Peyer's patch (tissue), 4 donors: ENCODE data around the gene ARG1.

Source experiments
- CTCF ChIP-seq, 6 experiments: fragments of 450-650 bp in 4 of 6; fragments of 200-600 bp in 2 of 6; sonication (generic) in 1 of 6; IDR thresholded peaks; one replicate each; pipeline ENCODE4 v1.5.1; 2017 to 2019; ENCODE audit warnings: antibody characterized with exemption in 6 of 6, mild to moderate bottlenecking in 3 of 6, moderate library complexity in 1 of 6
- POLR2A ChIP-seq, 2 donors: fragments of 450-650 bp; IDR thresholded peaks; one replicate each; pipeline ENCODE4 v1.5.1; 2017; ENCODE audit warnings: antibody characterized with exemption in 2 of 2, mild to moderate bottlenecking in 2 of 2, moderate library complexity in 2 of 2

DNA sequence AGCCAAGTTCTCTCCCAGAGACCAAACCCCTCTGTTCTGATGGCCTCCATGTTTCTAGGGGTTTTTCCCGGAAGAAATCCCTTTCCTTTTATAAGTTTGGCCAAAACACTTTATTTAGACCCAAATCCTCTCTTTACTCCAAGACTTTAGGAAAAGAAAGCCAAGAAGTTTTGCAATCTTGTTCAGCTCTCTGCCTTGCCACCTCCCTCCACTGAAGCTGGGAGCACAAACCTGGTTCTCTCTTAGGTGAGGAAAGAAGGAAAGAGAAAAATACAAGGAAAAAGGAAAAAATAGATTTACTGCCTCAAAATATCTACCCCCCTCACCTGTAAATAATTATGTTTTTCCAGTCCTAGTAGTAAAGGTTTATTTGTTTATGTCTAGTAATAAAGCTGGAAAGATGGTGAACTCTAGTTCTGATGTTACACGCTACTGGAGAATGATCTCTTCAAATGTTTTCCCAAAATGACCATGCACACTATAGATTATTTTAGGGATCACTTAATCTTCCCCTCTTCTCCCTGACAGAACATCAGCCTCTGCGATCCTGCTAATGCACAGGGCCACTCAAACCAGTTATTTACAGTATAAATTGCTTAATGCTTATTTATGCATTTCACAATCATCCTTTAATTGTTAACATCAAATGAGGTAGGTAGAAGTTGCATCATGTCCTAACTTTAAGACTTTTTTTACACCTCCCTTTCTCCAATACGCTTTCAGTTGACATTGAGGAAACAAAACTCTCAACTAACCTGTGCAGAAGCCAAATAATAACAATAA lies 10.9 kb upstream of the ARG1 start:
- TF ChIP-seq CTCF (IDR thresholded peaks at IDR 0.05), result no peak
- TF ChIP-seq POLR2A (IDR thresholded peaks at IDR 0.05), result no peak
